Measurements from ENCODE around the gene RASA1.

DNA sequence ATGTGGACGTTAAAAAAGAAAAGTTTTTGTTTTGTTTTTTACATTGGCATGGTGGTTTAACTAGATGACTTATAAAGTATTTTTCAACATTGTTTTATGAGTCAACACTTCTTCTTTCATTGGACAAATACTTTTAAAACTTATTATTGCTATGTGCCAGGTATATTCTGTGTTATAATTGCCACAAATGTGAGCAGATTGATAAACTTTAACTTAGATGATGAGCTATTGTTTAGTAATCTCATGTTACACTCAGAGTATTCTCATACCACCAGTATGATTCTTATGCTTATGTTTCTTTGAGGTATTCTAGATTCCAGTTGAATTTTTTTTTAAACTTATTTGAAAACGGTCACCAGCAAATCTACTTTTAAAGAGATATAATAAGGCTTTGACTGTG, 60.3 kb downstream of the RASA1 start:
- no peak for TF ChIP-seq POLR2A (IDR thresholded peaks at IDR 0.05; ENCODE audit: low read length)
- no peak for TF ChIP-seq GATA1 (IDR thresholded peaks at IDR 0.05; ENCODE audit: low read depth, low read length)

Data from erythroblast (primary cell).